WTC11 (cell line): ENCODE results near the gene OXSR1. TPM values are rescaled to one million over a fixed set of nuclear protein-coding genes. Genes with fewer than 3 reads are reported as not detected.
A peak's percentile ranks its signal among the peaks of the same experiment; 100 is the strongest.

Experiments
- ATAC-seq: fragments of 200-7000 bp; cut with Tn5 transposase; 2 replicates; pipeline ENCODE4 v1.10.0; 2021; ENCODE audit warnings: mild to moderate bottlenecking, moderate library complexity
- CTCF ChIA-PET: fragments of 300-600 bp; sonication (Branson Sonifier 250); formaldehyde crosslinking; loops from one replicate; lab custom pipeline; 2021; ENCODE audit warnings: antibody characterized with exemption; lab: Charles Lee
- POLR2A ChIA-PET: fragments of 350-600 bp; sonication (Branson Sonifier 250); formaldehyde crosslinking; loops from one replicate; lab custom pipeline; 2021; ENCODE audit warnings: antibody characterized with exemption; lab: Charles Lee
- DNase-seq: peaks from one replicate; pipeline ENCODE4 v3.0.0; 2021; ENCODE audit warnings: low spot score
- H3K27ac Mint-ChIP-seq: 2 replicates; pipeline ENCODE4 v1.8.0; 2021; ENCODE audit warnings: mixed read lengths
- H3K27me3 Mint-ChIP-seq: 2 replicates; pipeline ENCODE4 v1.8.0; 2021; ENCODE audit warnings: low read depth, mild to moderate bottlenecking, moderate library complexity, mixed read lengths
- H3K36me3 Mint-ChIP-seq: 2 replicates; pipeline ENCODE4 v1.8.0; 2021; ENCODE audit warnings: mixed read lengths
- H3K4me1 Mint-ChIP-seq: 2 replicates; pipeline ENCODE4 v1.8.0; 2022; ENCODE audit warnings: mixed read lengths
- H3K4me3 Mint-ChIP-seq: 2 replicates; pipeline ENCODE4 v1.8.0; 2021; ENCODE audit warnings: mild to moderate bottlenecking, moderate library complexity, mixed read lengths
- H3K9me3 Mint-ChIP-seq: 2 replicates; pipeline ENCODE4 v1.8.0; 2021; ENCODE audit warnings: mixed read lengths
- ATF1 ChIP-seq: sonication (generic); formaldehyde crosslinking; IDR thresholded peaks from 2 replicates; pipeline ENCODE4 v1.8.1; 2023; ENCODE audit warnings: mild to moderate bottlenecking, moderate library complexity, missing genetic modification reagents
- ESRRA ChIP-seq: sonication (generic); formaldehyde crosslinking; IDR thresholded peaks from 2 replicates; pipeline ENCODE4 v1.8.1; 2022; ENCODE audit warnings: mild to moderate bottlenecking, missing genetic modification reagents, borderline replicate concordance
- ETV6 ChIP-seq: sonication (generic); formaldehyde crosslinking; IDR thresholded peaks from 2 replicates; pipeline ENCODE4 v1.8.1; 2022; ENCODE audit warnings: mild to moderate bottlenecking, missing genetic modification reagents
- GRHL2 ChIP-seq: fragments of 250-450 bp; sonication (Bioruptor Pico); IDR thresholded peaks from 2 replicates; pipeline ENCODE4 v1.8.0; 2022; ENCODE audit warnings: mild to moderate bottlenecking, moderate library complexity; ENCODE audit not compliant: insufficient replicate concordance, severe bottlenecking
- GTF2I ChIP-seq: fragments of 250-450 bp; sonication (Bioruptor Pico); conservative IDR thresholded peaks from 2 replicates; pipeline ENCODE4 v1.4.0; 2021; ENCODE audit warnings: mild to moderate bottlenecking
- HMGA2 ChIP-seq: fragments of 250-450 bp; sonication (Bioruptor Pico); IDR thresholded peaks from 2 replicates; pipeline ENCODE4 v1.4.0; 2021; ENCODE audit warnings: mild to moderate bottlenecking, moderate library complexity
- JAZF1 ChIP-seq: fragments of 250-450 bp; sonication (Bioruptor Pico); IDR thresholded peaks from 2 replicates; pipeline ENCODE4 v1.9.0; 2021; ENCODE audit warnings: moderate library complexity, mild to moderate bottlenecking, inconsistent platforms
- JUN ChIP-seq: sonication (generic); formaldehyde crosslinking; IDR thresholded peaks from 2 replicates; pipeline ENCODE4 v1.8.0; 2023; ENCODE audit warnings: mild to moderate bottlenecking, missing genetic modification reagents
- RELA ChIP-seq: sonication (generic); formaldehyde crosslinking; IDR thresholded peaks from 2 replicates; pipeline ENCODE4 v1.8.1; 2022; ENCODE audit warnings: missing genetic modification reagents, mild to moderate bottlenecking, borderline replicate concordance
- SP1 ChIP-seq: sonication (generic); formaldehyde crosslinking; conservative IDR thresholded peaks from 2 replicates; pipeline ENCODE4 v1.8.1; 2022; ENCODE audit warnings: missing genetic modification reagents
- ZMAT4 ChIP-seq: fragments of 250-450 bp; sonication (Bioruptor Pico); IDR thresholded peaks from 2 replicates; pipeline ENCODE4 v1.9.0; 2021; ENCODE audit warnings: mild to moderate bottlenecking
- ZNF423 ChIP-seq: fragments of 250-450 bp; sonication (Bioruptor Pico); IDR thresholded peaks from 2 replicates; pipeline ENCODE4 v2.1.2; 2022; ENCODE audit warnings: mild to moderate bottlenecking, moderate library complexity
- ZNF671 ChIP-seq: fragments of 250-450 bp; sonication (Bioruptor Pico); IDR thresholded peaks from 2 replicates; pipeline ENCODE4 v1.8.0; 2021; ENCODE audit warnings: mild to moderate bottlenecking
- ZSCAN18 ChIP-seq: fragments of 250-450 bp; sonication (Bioruptor Pico); IDR thresholded peaks from 2 replicates; pipeline ENCODE4 v2.1.2; 2022; ENCODE audit warnings: mild to moderate bottlenecking, moderate library complexity
- total RNA-seq: library from RNA; stranded (reverse); gene quantifications from 3 replicates; pipeline ENCODE4 v1.2.3, GENCODE V29; 2021
- TF ChIP-seq, protein P1 (sequence below): sonication (generic); formaldehyde crosslinking; IDR thresholded peaks from 2 replicates; pipeline ENCODE4 v1.8.1; 2022; ENCODE audit warnings: low read depth, missing genetic modification reagents, borderline replicate concordance
- TF ChIP-seq, protein P2 (sequence below): sonication (generic); formaldehyde crosslinking; IDR thresholded peaks from 2 replicates; pipeline ENCODE4 v1.8.1; 2023; ENCODE audit warnings: mild to moderate bottlenecking, missing genetic modification reagents, borderline replicate concordance

The OXSR1 gene
- total RNA-seq, 1 experiment from 2014 or later: 50.6 TPM

GRCh38 chr3:38148311-38148882 is 16.9 kb upstream of the OXSR1 start:
- ATAC-seq (no peak), DNase-seq (no peak)
- Mint-ChIP-seq H3K27me3 (peaks cover 17% of the 10 kb centered on the region), H3K36me3 (peaks cover 2% of the 10 kb centered on the region; the same call in 1 of the 2 replicates), H3K4me3 (no peak overlapping the region), H3K9me3 (peaks cover 22% of the 10 kb centered on the region), H3K27ac (no peak overlapping the region), H3K4me1 (no peaks in the 10 kb centered on the region)
- TF ChIP-seq HMGA2 (CRISPR knock-in tag) (peak; percentile 93), JAZF1 (CRISPR knock-in tag) (no peak)
- POLR2A ChIA-PET: no interaction called here
- CTCF ChIA-PET: no interaction called here

GRCh38 chr3:38149708-38150107 is 15.6 kb upstream of the OXSR1 start:
- Mint-ChIP-seq H3K9me3 (peaks cover 22% of the 10 kb centered on the region), H3K36me3 (peaks cover 2% of the 10 kb centered on the region; the same call in 1 of the 2 replicates), H3K4me3 (no peak overlapping the region), H3K27ac (no peak overlapping the region), H3K4me1 (no peaks in the 10 kb centered on the region), H3K27me3 (peaks cover 17% of the 10 kb centered on the region)
- ChIA-PET POLR2A (no interaction called here), CTCF (no interaction called here)
- ATAC-seq (no peak), DNase-seq (no peak)
- TF ChIP-seq ETV6 (CRISPR knock-in tag) (no peak), RELA (no peak), ESRRA (no peak), ZNF671 (CRISPR knock-in tag) (no peak), ZNF423 (CRISPR knock-in tag) (no peak), HMGA2 (CRISPR knock-in tag) (no peak), JUN (CRISPR knock-in tag) (no peak), ATF1 (no peak), GRHL2 (no peak), SP1 (CRISPR knock-in tag) (no peak), ZMAT4 (no peak), ZSCAN18 (CRISPR knock-in tag) (no peak), JAZF1 (CRISPR knock-in tag) (no peak), GTF2I (no peak)
- TF ChIP-seq, protein P1, sequence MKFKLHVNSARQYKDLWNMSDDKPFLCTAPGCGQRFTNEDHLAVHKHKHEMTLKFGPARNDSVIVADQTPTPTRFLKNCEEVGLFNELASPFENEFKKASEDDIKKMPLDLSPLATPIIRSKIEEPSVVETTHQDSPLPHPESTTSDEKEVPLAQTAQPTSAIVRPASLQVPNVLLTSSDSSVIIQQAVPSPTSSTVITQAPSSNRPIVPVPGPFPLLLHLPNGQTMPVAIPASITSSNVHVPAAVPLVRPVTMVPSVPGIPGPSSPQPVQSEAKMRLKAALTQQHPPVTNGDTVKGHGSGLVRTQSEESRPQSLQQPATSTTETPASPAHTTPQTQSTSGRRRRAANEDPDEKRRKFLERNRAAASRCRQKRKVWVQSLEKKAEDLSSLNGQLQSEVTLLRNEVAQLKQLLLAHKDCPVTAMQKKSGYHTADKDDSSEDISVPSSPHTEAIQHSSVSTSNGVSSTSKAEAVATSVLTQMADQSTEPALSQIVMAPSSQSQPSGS (CRISPR knock-in tag): no peak
- TF ChIP-seq, protein P2, sequence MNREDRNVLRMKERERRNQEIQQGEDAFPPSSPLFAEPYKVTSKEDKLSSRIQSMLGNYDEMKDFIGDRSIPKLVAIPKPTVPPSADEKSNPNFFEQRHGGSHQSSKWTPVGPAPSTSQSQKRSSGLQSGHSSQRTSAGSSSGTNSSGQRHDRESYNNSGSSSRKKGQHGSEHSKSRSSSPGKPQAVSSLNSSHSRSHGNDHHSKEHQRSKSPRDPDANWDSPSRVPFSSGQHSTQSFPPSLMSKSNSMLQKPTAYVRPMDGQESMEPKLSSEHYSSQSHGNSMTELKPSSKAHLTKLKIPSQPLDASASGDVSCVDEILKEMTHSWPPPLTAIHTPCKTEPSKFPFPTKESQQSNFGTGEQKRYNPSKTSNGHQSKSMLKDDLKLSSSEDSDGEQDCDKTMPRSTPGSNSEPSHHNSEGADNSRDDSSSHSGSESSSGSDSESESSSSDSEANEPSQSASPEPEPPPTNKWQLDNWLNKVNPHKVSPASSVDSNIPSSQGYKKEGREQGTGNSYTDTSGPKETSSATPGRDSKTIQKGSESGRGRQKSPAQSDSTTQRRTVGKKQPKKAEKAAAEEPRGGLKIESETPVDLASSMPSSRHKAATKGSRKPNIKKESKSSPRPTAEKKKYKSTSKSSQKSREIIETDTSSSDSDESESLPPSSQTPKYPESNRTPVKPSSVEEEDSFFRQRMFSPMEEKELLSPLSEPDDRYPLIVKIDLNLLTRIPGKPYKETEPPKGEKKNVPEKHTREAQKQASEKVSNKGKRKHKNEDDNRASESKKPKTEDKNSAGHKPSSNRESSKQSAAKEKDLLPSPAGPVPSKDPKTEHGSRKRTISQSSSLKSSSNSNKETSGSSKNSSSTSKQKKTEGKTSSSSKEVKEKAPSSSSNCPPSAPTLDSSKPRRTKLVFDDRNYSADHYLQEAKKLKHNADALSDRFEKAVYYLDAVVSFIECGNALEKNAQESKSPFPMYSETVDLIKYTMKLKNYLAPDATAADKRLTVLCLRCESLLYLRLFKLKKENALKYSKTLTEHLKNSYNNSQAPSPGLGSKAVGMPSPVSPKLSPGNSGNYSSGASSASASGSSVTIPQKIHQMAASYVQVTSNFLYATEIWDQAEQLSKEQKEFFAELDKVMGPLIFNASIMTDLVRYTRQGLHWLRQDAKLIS: no peak
